GM23248 (cell line): ENCODE data around the gene GRIA3. TPM values are rescaled to one million over a fixed set of nuclear protein-coding genes. Genes with fewer than 3 reads are reported as not detected.

Experiments
- DNase-seq: peaks from one replicate; pipeline ENCODE4 v3.0.0-alpha.2; 2015
- H2AFZ ChIP-seq: fragments of 200-600 bp; sonication (generic); 2 replicates; pipeline ENCODE4 v1.6.1; 2016; ENCODE audit warnings: antibody characterized with exemption
- H3F3A ChIP-seq: fragments of 200-600 bp; sonication (generic); 2 replicates; pipeline ENCODE4 v1.6.1; 2016; ENCODE audit warnings: mild to moderate bottlenecking, antibody characterized with exemption, mixed run types; ENCODE audit not compliant: insufficient read depth
- H3K27ac ChIP-seq: fragments of 200-600 bp; sonication (generic); 2 replicates; pipeline ENCODE4 v1.5.1; 2016; ENCODE audit warnings: mild to moderate bottlenecking
- H3K27me3 ChIP-seq: fragments of 200-600 bp; sonication (generic); replicated peaks from 2 replicates; pipeline ENCODE4 v1.6.1; 2016; ENCODE audit warnings: mild to moderate bottlenecking; ENCODE audit not compliant: insufficient read depth
- H3K36me3 ChIP-seq: fragments of 200-600 bp; sonication (generic); 2 replicates; pipeline ENCODE4 v1.6.1; 2016; ENCODE audit warnings: low read depth, mild to moderate bottlenecking
- H3K4me1 ChIP-seq: fragments of 200-600 bp; sonication (generic); 2 replicates; pipeline ENCODE4 v1.6.1; 2016; ENCODE audit warnings: mild to moderate bottlenecking; ENCODE audit not compliant: insufficient read depth
- H3K4me2 ChIP-seq: fragments of 200-600 bp; sonication (generic); one replicate; pipeline ENCODE4 v1.6.1; 2016; ENCODE audit warnings: mild to moderate bottlenecking; ENCODE audit not compliant: unreplicated experiment
- H3K4me3 ChIP-seq: fragments of 200-600 bp; sonication (generic); 2 replicates; pipeline ENCODE4 v1.5.1; 2016; ENCODE audit warnings: mild to moderate bottlenecking
- H3K79me2 ChIP-seq: fragments of 200-600 bp; sonication (generic); 2 replicates; pipeline ENCODE4 v1.6.1; 2016; ENCODE audit warnings: mild to moderate bottlenecking; ENCODE audit not compliant: insufficient read depth
- H3K9ac ChIP-seq: fragments of 200-600 bp; sonication (generic); 2 replicates; pipeline ENCODE4 v1.6.1; 2016; ENCODE audit warnings: mild to moderate bottlenecking
- H3K9me2 ChIP-seq: fragments of 200-600 bp; sonication (generic); 2 replicates; pipeline ENCODE4 v1.6.1; 2016; ENCODE audit warnings: mixed run types, mild to moderate bottlenecking, moderate library complexity; ENCODE audit not compliant: insufficient read depth
- H3K9me3 ChIP-seq: fragments of 200-600 bp; sonication (generic); one replicate; pipeline ENCODE4 v1.6.1; 2017; ENCODE audit warnings: low read depth
- H4K20me1 ChIP-seq: fragments of 200-600 bp; sonication (generic); 2 replicates; pipeline ENCODE4 v1.6.0; 2016; ENCODE audit not compliant: insufficient read depth
- EZH2 ChIP-seq: fragments of 200-600 bp; sonication (generic); IDR thresholded peaks from 2 replicates; pipeline ENCODE4 v1.6.1; 2018; ENCODE audit warnings: antibody characterized with exemption, mild to moderate bottlenecking; ENCODE audit not compliant: insufficient read depth, poor library complexity, severe bottlenecking
- EZH2phosphoT487 ChIP-seq: fragments of 200-600 bp; sonication (generic); IDR thresholded peaks from 2 replicates; pipeline ENCODE4 v1.6.1; 2018; ENCODE audit warnings: antibody characterized with exemption, moderate library complexity, mild to moderate bottlenecking, low read depth; ENCODE audit not compliant: insufficient read depth
- WGBS, 2 experiments: methylation state at CpG; one replicate each; pipeline ENCODE4 v1.1.6; 2015 to 2017; ENCODE audit warnings: low lambda C conversion rate in 2 of 2, low coverage in 1 of 2; ENCODE audit errors: missing lambda C conversion rate in 2 of 2; 5-methylcytosine and 5-hydroxymethylcytosine counted together
- in situ Hi-C: fragments of 300-500 bp; cut with MboI; formaldehyde crosslinking; loops from 2 replicates; pipeline ENCODE4 v1.15.0; 2020
- polyA plus RNA-seq: library from polyadenylated mRNA; unstranded; fragments of >200 nt; fragmentation: Nextera tagmentation; extraction: Ambion mirVana; gene quantifications from 2 replicates; pipeline ENCODE4 v1.2.1, GENCODE V29; 2016
- total RNA-seq: library from RNA; depleted of rRNA; stranded (reverse); fragments of >200 nt; shearing (Covaris generic); gene quantifications from 2 replicates; pipeline ENCODE4 v1.2.3, GENCODE V29; 2014

GRIA3 gene
- total and polyA plus RNA-seq, 2 experiments from 2014 or later = 36.0 to 52.4 TPM

GRCh38 chrX:123169247-123169901 lies 14.7 kb upstream of the GRIA3 start:
- H3F3A ChIP-seq = peaks cover 31% of the 10 kb centered on the region
- H3K27me3 ChIP-seq = no peaks in the 10 kb centered on the region
- no peaks in the 10 kb centered on the region for H4K20me1 ChIP-seq
- H3K4me1 ChIP-seq = peaks cover 15% of the 10 kb centered on the region; the same call in 1 of the 2 replicates
- no peak overlapping the region for H3K4me3 ChIP-seq
- 0 to 2% methylated on average over 2 of the region's 2 CpGs for WGBS, 2 experiments
- TF ChIP-seq EZH2phosphoT487 = no peak
- TF ChIP-seq EZH2 = no peak
- H3K9me2 ChIP-seq = no peaks in the 10 kb centered on the region
- DNase-seq = peak; percentile 57
- H3K79me2 ChIP-seq = no peaks in the 10 kb centered on the region
- H3K4me2 ChIP-seq = no peak overlapping the region
- H2AFZ ChIP-seq = peak overlapping the region; percentile 41; the same call in 1 of the 2 replicates
- H3K9me3 ChIP-seq = no peaks in the 10 kb centered on the region
- H3K9ac ChIP-seq = no peak overlapping the region
- H3K36me3 ChIP-seq = no peaks in the 10 kb centered on the region
- H3K27ac ChIP-seq = peak overlapping the region; percentile 35; the same call in 1 of the 2 replicates
- in situ Hi-C loops = no loop called here

GRCh38 chrX:123170546-123170945 lies 13.5 kb upstream of the GRIA3 start:
- TF ChIP-seq EZH2phosphoT487 (no peak), EZH2 (no peak)
- H3K9ac ChIP-seq = no peak overlapping the region
- no peak for DNase-seq
- H3K27ac ChIP-seq = no peak overlapping the region
- H3K9me2 ChIP-seq = no peaks in the 10 kb centered on the region
- H3K36me3 ChIP-seq = no peaks in the 10 kb centered on the region
- H3K4me3 ChIP-seq = no peak overlapping the region
- H3K9me3 ChIP-seq = no peaks in the 10 kb centered on the region
- H3K4me2 ChIP-seq = no peak overlapping the region
- H2AFZ ChIP-seq = no peak overlapping the region
- H4K20me1 ChIP-seq = no peaks in the 10 kb centered on the region
- no peaks in the 10 kb centered on the region for H3K27me3 ChIP-seq
- in situ Hi-C loops = no loop called here
- 100% methylated on average over 5 of the region's 7 CpGs for WGBS, 2 experiments
- H3K4me1 ChIP-seq = peaks cover 15% of the 10 kb centered on the region; the same call in 1 of the 2 replicates
- H3K79me2 ChIP-seq = no peaks in the 10 kb centered on the region
- peaks cover 31% of the 10 kb centered on the region for H3F3A ChIP-seq

- H3K27ac ChIP-seq = no peak overlapping the region
- H3K4me1 ChIP-seq = peaks cover 15% of the 10 kb centered on the region; the same call in 1 of the 2 replicates
- no peaks in the 10 kb centered on the region for H3K79me2 ChIP-seq
- no peaks in the 10 kb centered on the region for H3K27me3 ChIP-seq
- H3K9me3 ChIP-seq = no peaks in the 10 kb centered on the region
- no peak overlapping the region for H3K9ac ChIP-seq
- H3K9me2 ChIP-seq = no peaks in the 10 kb centered on the region
- TF ChIP-seq EZH2phosphoT487 (no peak), EZH2 (no peak)
- no peak overlapping the region for H2AFZ ChIP-seq
- H3F3A ChIP-seq = peaks cover 31% of the 10 kb centered on the region
- no peak overlapping the region for H3K4me3 ChIP-seq
- no peak overlapping the region for H3K4me2 ChIP-seq
- 74 to 100% methylated on average over 2 to 3 of the region's 3 CpGs for WGBS, 2 experiments
- peak; percentile 53 for DNase-seq
- no peaks in the 10 kb centered on the region for H4K20me1 ChIP-seq
- no peaks in the 10 kb centered on the region for H3K36me3 ChIP-seq
- in situ Hi-C loops = no loop called here
Measured at GRCh38 chrX:123171781-123172180, 12.3 kb upstream of the GRIA3 start.

GRCh38 chrX:123172869-123173268 lies 11.2 kb upstream of the GRIA3 start:
- no peak for TF ChIP-seq EZH2
- TF ChIP-seq EZH2phosphoT487 = no peak
- H3K9ac ChIP-seq = no peak overlapping the region
- WGBS, 2 experiments = 100% methylated on average over 2 of the region's 2 CpGs
- no peak overlapping the region for H2AFZ ChIP-seq
- peaks cover 12% of the 10 kb centered on the region; the same call in 1 of the 2 replicates for H3K4me1 ChIP-seq
- H3K27me3 ChIP-seq = no peaks in the 10 kb centered on the region
- H3F3A ChIP-seq = peaks cover 24% of the 10 kb centered on the region
- no peak overlapping the region for H3K4me3 ChIP-seq
- no peak for DNase-seq
- H3K4me2 ChIP-seq = no peak overlapping the region
- no peaks in the 10 kb centered on the region for H3K36me3 ChIP-seq
- in situ Hi-C loops = no loop called here
- no peaks in the 10 kb centered on the region for H4K20me1 ChIP-seq
- no peaks in the 10 kb centered on the region for H3K9me3 ChIP-seq
- H3K27ac ChIP-seq = no peak overlapping the region
- no peaks in the 10 kb centered on the region for H3K9me2 ChIP-seq
- no peaks in the 10 kb centered on the region for H3K79me2 ChIP-seq
